LHCN-M2 (cell line): ENCODE data around the gene PFN3. TPM values are rescaled to one million over a fixed set of nuclear protein-coding genes. Genes with fewer than 3 reads are reported as not detected.
A peak's percentile ranks its signal among the peaks of the same experiment; 100 is the strongest.
"Not testable (repeated sequence)": the region's sequence is repeated elsewhere in the genome, so short reads cannot be mapped to it uniquely, and the experiment has no call there.

Experiments used
- DNase-seq: peaks from one replicate; pipeline ENCODE4 v3.0.0-alpha.2; 2012; ENCODE audit warnings: low read depth
- total RNA-seq: library from RNA; depleted of rRNA; stranded (reverse); fragments of >200 nt; gene quantifications from 2 replicates; pipeline ENCODE4 v1.2.3, GENCODE V29; 2014; rRNA removed

PFN3 gene
- total RNA-seq, 1 experiment from 2014 or later, result not detected

- DNase-seq, result no peak
Observed at GRCh38 chr5:177361418-177362291, 38.8 kb downstream of the PFN3 start.

- not testable (repeated sequence) for DNase-seq
Observed at GRCh38 chr5:177360740-177361139, 39.7 kb downstream of the PFN3 start.

- DNase-seq, result no peak
Observed at GRCh38 chr5:177359860-177360259, 40.6 kb downstream of the PFN3 start.

GRCh38 chr5:177359451-177359851 is 41.0 kb downstream of the PFN3 start:
- no peak for DNase-seq

GRCh38 chr5:177358370-177358819 is 42.1 kb downstream of the PFN3 start:
- DNase-seq, result no peak

- DNase-seq, result no peak
Observed at GRCh38 chr5:177357459-177358351, 42.8 kb downstream of the PFN3 start, which contains the start of gene RGS14. TSS of gene RGS14 (plus strand) at chr5:177357924. CDS start at chr5:177358025, 101 bp downstream.

- no peak for DNase-seq
Observed at GRCh38 chr5:177357146-177357458, 43.4 kb downstream of the PFN3 start.

- no peak for DNase-seq
Observed at GRCh38 chr5:177356746-177357145, 43.7 kb downstream of the PFN3 start.

GRCh38 chr5:177355868-177356168 is 44.6 kb downstream of the PFN3 start:
- no peak for DNase-seq

- no peak for DNase-seq
Observed at GRCh38 chr5:177355162-177355867, 45.1 kb downstream of the PFN3 start.

- DNase-seq, result no peak
Observed at GRCh38 chr5:177354711-177355110, 45.8 kb downstream of the PFN3 start.

GRCh38 chr5:177354256-177354655 is 46.2 kb downstream of the PFN3 start:
- no peak for DNase-seq

- DNase-seq, result no peak
Observed at GRCh38 chr5:177353093-177353492, 47.4 kb downstream of the PFN3 start.

- peak; percentile 94 for DNase-seq
Observed at GRCh38 chr5:177351392-177352329, 48.8 kb downstream of the PFN3 start, which contains the start of gene LMAN2. TSS of gene LMAN2 (minus strand) at chr5:177351668. CDS start at chr5:177351647, 21 bp downstream.

GRCh38 chr5:177350776-177351391 is 49.6 kb downstream of the PFN3 start:
- no peak for DNase-seq

Other genes with a start within 250 kb of the PFN3 start
- 25.3 and 32.4 TPM in 2 replicates for gene RAB24, start 96.9 kb downstream of the PFN3 start, total RNA-seq
- 245 and 247 TPM in 2 replicates for gene PRELID1, start 96.9 kb downstream of the PFN3 start, total RNA-seq
- 43.1 and 87.9 TPM in 2 replicates for gene MXD3, start 88.8 kb downstream of the PFN3 start, total RNA-seq
- 258 and 369 TPM in 2 replicates for gene LMAN2, start 49.0 kb downstream of the PFN3 start, total RNA-seq
- gene RGS14, start 42.7 kb downstream of the PFN3 start, total RNA-seq, result 0.23 and 0.51 TPM in 2 replicates
- gene SLC34A1, start 16.2 kb downstream of the PFN3 start, total RNA-seq, result not detected in 2 replicates
- gene F12, start 8.9 kb upstream of the PFN3 start, total RNA-seq, result 3.1 and 3.6 TPM in 2 replicates
- gene GRK6, start 26.0 kb upstream of the PFN3 start, total RNA-seq, result 23.8 TPM in 2 replicates
- gene PRR7, start 46.2 kb upstream of the PFN3 start, total RNA-seq, result 48.0 and 55.4 TPM in 2 replicates
- gene DBN1, start 73.0 kb upstream of the PFN3 start, total RNA-seq, result 210 and 233 TPM in 2 replicates
- 252 and 281 TPM in 2 replicates for gene PDLIM7, start 96.9 kb upstream of the PFN3 start, total RNA-seq
- 7.0 and 14.8 TPM in 2 replicates for gene DOK3, start 109.2 kb upstream of the PFN3 start, total RNA-seq
- 153 and 185 TPM in 2 replicates for gene DDX41, start 116.3 kb upstream of the PFN3 start, total RNA-seq
- gene FAM193B, start 153.9 kb upstream of the PFN3 start, total RNA-seq, result 19.8 and 24.5 TPM in 2 replicates
- gene TMED9, start 191.5 kb upstream of the PFN3 start, total RNA-seq, result 119 and 136 TPM in 2 replicates
- gene B4GALT7, start 199.5 kb upstream of the PFN3 start, total RNA-seq, result 28.8 and 36.2 TPM in 2 replicates